A673 (cell line): Measurements from ENCODE around the gene CTIF.

Source experiments
- CTCF ChIP-seq: fragments of 300-800, 200-600 bp; sonication (generic); conservative IDR thresholded peaks from 2 replicates; pipeline ENCODE4 v1.5.1; 2017; ENCODE audit warnings: low read depth, mild to moderate bottlenecking, antibody characterized with exemption, low read length, moderate library complexity, mixed read lengths
- EZH2 ChIP-seq: fragments of 200-600 bp; sonication (generic); IDR thresholded peaks from 2 replicates; pipeline ENCODE4 v1.6.1; 2017; ENCODE audit warnings: borderline replicate concordance, low read depth, mild to moderate bottlenecking, mixed read lengths, antibody characterized with exemption, low read length; ENCODE audit not compliant: poor library complexity, severe bottlenecking

GRCh38 chr18:48613589-48614404 lies 75.0 kb downstream of the CTIF start:
- TF ChIP-seq EZH2 (no peak), CTCF (no peak)
